Activated T-cell treated with anti-CD3 and anti-CD28 coated beads, Interleukin-2, amount 50 U/mL, for 48 hours (primary cell): Measurements from ENCODE around the gene INPP5D.

Source experiments
- DNase-seq, 2 experiments: peaks; one replicate each; pipeline ENCODE4 v3.0.0-alpha.2; 2020

The INPP5D gene

DNA sequence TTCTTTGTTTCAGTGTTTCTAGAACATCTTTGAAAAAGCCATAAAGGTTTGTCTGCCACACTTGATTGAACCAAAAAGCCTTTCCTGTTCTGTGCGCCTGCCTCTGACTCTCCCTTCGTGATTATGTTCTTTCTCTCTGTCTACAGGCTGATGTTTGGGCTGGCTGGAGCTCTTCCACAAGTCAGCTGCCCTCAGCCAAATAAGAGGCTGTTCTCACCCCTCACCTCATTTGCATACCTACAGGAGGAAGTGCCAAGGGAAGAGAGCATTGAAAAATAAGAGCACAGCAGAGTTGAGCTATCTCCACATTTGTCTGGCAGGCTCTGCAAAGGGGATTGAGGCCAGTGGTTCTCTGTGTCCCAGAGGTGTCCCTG is 15.8 kb downstream of the INPP5D start:
- peak in 1 of 2 experiments; percentile 32 for DNase-seq

DNA sequence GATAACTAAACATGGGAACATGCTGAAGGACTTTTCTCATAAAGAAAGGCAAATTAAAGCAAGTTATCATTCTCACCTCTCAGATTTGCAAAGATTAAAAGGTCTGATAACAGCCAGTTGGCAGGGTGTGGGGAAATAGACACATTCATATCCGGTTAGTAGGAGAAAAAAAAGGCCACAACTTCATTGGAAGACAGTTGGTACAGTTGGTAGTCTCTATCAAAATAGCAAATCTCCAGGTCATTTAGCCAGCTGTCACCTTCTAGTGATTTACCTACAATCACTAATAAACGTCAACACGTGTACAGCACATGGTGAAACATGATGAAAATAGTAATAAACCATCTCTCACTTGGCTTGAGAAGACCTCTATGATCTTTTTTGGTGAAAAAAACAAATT is 16.6 kb downstream of the INPP5D start:
- DNase-seq = peak in 1 of 2 experiments; percentile 15

DNA sequence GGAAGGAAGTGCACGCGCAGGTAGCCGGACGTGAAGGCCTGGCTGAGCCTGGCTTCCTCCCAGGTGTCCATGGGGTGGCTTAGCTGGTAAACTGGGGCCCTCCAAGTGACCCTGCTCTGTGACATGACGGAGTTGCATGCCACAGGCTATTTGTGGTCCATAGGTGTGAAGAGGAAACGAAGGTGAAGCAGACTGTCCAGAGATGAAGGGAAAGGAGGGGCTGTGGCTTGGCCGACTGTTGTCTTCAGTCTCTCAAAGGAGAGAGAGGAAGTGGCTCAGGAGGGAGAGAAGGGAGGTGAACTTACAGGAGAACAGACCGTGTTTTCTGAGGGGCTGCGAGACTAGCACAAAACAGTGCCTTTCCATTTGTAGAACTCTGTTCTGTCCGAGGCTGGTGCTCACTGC is 19.3 kb downstream of the INPP5D start:
- peak in 1 of 2 experiments; percentile 54 for DNase-seq

DNA sequence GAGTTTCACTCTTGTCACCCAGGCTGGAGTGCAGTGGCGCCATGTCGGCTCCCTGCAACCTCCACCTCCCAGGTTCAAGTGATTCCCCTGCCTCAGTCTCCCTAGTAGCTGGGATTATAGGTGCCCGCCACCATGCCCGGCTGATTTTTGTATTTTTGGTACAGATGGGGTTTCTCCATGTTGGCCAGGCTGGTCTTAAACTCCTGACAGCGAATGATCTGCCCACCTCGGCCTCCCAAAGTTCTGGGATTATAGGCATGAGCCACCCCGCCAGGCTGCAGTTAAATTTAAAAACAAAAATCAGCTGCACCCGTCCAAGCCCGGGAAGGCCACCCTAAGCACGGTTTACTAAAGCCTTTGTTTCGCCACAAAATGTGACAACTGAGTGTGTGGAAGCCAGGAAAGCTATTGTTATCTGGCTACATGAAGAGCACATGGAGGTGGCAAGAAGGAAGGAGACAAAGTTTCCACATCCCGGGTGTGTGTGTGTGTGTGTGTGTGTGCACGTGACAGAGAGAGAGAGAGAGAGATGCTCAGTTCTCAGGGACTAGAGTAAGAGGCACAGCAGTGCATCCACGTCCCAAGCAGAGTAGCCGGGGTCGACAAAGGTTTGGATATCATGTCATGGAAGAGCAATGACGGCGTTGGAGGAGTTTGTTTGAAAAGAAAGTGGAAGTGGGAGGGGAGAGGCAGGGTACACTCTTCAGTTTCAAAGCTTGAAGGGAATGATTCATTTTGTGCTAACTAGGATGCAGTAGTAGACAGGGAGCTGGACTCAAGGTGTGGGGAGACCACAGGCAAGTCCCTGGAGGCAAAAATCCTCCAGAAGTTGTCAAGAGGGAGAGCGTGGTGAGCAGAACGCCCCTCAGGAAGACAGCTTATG is 20.1 kb downstream of the INPP5D start:
- DNase-seq = peak in 1 of 2 experiments; percentile 53

DNA sequence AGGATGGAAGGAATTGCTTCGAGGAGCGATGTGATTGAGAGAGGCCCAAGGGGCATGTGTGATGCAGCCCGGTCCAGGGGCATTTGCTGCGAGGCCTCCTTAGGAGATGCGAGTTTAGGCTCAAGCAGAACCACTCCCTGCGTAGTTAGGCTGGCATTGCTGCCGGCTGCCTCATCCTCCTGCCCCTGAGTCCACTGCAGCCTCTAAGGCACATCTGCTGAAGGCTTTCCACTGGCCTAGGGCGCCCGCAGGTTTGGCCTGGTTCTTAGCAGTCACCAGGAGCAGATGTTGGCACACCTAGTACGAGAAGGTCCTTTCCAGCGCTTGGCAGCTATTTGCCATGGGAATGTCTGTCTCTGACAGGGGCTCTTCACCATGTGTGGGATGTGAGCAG is 20.7 kb downstream of the INPP5D start:
- peak in 1 of 2 experiments; percentile 54 for DNase-seq

DNA sequence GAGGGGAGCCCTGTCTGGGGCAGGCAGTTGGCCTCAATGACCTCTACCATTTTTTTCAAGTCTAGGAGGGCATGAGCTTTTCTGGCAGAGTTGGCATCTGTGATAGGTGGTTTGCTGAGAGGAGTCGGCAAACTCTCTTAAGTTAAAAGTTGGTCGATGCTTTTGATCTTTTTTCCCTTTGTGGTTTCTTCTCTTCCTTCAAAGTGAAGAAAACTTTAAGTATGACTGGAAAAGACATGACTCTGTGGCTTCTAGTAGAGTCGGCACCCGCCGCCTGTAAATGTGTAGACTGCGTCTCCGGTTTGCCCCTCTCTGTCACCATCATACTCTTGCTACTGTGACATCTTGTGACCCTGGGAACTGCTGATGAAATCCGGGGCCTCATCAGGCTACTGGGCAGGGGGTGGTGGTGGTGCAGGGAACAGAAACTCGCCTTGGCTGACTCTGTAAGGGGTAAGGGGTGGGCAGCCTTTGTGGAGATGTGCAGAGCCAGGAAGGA is 21.1 kb downstream of the INPP5D start:
- peak; percentile 75 to 77 for DNase-seq

DNA sequence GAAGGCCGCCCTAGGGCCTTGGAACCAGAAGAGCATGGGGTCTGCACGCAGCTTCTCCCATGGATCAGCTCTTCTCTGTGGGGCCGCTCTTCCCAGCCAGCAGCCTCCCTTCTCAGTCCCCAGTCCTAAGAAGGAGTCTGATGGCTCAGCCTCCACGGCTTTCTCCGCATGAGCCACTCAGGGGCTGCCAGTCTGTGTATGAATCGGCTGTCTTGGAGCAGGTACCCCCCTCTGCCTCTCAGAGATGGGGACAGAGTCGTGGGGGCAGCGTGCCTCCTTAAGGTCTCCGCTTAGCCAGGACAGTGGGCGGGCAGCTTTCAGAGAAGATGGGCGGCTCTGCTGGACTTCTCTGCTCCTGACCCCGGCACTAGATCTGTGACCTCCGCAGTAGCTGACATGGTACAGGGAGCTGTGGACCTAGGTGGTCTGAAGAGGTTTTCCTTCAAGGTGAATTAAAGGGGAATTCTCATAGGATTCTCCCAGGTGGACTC is 21.6 kb downstream of the INPP5D start:
- DNase-seq = peak in 1 of 2 experiments; percentile 41

DNA sequence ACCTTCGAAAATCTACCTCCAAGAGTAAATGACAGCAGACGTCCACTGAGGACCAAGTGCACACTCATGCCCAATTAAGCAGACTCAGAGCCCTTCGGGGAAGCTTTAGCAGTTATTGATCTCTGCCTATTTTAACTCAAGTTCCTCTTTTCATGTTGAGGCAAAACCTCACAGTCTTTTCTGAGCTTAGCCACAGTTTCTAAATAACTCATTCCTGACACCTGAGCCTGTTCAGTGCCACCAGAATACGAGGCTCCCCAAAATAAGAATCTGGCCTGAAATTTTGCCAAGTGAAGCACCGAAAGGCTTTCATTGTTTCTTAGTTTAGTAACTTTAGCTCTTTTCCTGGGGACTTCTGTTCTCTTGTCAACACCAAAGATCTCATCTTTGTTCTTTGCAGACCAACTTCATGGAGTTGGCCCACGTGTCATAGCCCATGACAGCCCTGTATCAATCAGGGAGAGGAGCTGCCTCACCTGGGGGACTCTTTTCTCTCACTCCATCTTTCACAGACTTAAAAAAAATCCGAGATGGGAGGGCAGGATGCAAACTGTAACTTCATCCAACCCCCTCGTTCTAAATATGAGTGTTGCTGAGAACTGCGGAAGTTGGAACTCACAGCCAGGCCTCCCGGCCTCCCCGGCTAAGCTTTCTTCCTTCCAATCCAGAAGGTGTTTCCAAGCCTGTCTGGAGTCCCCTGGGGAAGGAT is 22.2 kb downstream of the INPP5D start:
- peak in 1 of 2 experiments; percentile 43 for DNase-seq

DNA sequence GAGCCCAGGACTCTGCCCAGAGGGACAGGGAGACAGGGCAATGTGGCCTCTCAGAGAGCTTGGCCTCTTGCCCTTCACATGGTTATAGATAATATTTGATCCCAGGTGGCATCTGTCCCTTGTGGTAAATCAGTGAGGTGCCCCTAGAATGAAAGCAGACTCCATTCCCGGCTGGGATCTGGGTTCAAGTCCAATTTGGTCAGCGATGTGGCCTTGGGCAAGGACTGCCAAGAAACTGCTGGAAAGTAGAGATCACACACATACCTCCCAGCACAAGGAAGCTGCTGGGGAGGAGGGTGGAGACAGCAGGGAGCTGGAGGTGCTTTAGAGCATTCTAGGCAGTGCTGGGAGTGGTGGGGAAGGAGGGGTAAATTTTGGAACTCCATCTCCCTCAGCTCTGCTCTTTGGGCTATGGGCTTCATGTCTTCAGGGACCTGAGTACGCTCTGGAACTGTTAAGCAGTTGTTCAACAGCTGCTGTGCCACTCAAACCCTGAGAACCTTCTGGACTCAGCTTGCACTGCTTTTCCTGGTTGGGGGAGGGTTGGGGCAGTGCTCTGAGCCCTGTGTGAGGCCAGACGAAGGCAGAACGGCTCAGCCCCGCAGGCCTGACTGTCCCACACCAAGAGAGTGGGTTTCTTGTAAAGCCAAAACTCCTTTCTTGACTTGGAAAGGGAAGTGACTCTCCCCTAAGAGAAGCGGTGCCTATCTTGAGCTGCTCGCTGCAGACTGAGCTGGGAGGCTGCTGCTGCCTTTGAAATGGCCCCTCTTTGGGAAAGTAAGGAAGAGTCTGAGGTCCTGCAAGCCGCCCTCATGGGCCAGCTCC is 23.0 kb downstream of the INPP5D start:
- peak in 1 of 2 experiments; percentile 21 for DNase-seq

DNA sequence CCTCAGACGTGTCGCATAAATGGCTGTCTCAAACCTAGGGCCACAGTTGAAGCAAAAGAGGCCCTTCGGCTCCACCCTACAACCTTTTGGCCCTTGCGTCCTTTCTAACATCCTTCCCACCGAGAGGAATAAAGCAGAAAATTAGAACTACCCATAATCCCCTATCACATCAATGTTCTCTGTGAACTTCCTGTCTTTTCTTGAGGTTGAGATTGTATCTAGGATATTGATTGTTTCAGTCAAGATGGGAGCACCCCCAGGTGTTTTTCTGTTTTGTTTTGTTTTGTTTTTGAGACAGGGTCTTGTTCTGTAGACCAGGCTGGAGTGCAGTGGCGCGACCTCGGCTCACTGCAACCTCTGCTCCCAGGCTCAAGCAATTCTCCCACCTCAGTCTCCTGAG is 23.6 kb downstream of the INPP5D start:
- no peak for DNase-seq

DNA sequence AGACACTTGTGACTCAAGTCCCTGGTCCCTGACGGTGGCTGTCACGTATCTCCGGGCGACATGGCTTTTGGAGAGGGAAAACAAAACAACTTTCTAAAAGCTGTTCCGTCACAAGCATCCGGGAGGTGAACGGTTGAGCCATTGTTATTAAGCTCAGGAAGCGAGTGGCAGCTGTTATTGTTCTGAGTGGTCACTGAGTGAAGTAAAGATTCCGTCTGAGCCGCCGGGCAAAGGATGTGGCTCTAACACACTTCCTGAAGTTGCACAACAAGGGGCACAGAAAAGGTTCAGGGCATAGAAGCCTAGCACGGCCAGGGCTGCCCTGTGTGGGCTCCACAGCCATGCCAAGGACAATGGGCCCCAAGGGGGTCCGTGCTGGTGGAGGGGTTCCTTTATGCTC is 24.3 kb downstream of the INPP5D start:
- peak in 1 of 2 experiments; percentile 53 for DNase-seq

DNA sequence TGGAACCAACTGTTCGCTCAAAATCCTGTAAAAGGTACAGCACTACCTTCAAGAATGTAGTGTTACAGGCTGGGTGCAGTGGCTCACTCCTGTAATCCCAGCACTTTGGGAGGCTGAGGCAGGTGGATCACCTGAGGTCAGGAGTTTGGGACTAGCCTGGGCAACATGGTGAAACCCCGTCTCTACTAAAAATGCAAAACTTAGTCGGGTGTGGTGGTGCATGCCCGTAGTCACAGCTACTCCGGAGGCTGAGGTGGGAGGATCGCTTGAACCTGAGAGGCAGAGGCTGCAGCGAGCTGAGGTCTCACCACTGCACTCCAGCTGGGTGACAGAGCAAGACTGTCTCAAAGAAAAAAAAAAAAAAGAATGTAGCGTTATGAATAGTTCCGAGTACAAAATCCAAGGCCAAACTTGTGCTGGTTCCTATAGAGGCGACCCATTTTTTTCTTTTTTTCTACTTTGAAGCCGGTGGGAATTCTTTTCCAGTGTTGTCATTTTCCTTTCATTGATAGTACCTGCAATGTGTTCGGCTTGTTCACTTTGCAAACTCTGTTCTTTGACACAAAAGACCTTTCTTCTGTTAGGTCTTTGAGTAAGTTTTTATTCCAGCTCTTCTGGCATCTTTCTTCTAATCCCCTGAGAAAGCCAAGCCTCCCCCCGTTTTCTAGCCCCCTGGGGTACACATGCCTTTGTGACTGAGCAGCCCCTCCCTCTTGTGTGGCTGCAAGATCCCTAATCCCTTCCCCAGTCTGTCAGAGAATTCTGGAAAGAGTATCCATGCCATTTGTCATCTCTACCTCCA is 25.1 kb downstream of the INPP5D start:
- peak in 1 of 2 experiments; percentile 25 for DNase-seq

DNA sequence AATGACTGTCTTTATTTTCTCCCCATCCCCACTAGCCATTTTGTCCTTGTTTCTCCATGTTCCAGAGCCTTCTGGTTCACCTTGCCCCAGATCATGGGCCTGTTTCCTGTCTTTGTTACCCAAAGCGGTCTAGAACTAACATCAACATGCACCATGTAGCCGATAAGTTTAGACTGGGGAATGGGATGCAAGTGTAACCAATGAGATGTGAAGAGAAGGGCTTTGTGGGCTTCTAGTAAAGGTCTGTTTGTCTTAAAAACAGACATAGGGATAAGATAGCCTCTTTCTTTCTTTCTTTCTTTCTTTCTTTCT is 25.7 kb downstream of the INPP5D start:
- peak in 1 of 2 experiments; percentile 13 for DNase-seq

DNA sequence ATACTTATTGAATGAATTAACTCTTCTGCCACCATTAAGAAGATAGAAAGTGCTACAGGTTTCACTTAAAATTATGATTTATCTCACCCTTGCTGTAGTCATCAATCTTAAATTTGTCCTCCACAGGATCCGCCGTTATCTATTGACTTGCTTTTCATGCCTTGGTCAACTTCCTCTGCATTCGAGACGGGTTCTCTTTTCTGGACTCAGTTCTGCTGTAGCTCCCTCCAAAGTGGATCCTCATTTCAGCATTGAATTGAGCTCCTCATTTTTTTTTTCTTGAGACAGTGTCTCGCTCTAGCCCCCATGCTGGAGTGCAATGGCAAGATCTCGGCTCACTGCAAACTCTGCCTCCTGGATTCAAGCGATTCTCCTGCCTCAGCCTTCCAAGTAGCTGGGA is 27.6 kb downstream of the INPP5D start:
- no peak for DNase-seq

DNA sequence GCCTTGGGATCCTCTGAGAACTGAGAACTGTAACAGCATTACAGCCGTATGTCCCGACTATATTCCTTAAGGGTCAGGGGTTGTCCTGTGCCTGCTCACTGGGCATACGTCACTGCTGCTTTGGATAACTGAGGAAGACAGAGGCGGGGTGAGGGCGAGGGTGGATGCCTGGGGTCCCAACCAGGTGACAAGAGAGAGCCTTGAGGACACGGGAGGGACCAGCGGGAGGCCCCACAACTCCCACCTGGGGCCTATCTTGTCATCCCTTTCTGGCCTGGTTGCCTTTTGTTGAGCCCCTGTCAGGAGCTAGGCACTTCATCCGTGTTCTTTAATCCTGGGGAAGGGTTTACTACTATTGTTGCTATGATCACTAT is 28.8 kb downstream of the INPP5D start:
- peak in 1 of 2 experiments; percentile 10 for DNase-seq

DNA sequence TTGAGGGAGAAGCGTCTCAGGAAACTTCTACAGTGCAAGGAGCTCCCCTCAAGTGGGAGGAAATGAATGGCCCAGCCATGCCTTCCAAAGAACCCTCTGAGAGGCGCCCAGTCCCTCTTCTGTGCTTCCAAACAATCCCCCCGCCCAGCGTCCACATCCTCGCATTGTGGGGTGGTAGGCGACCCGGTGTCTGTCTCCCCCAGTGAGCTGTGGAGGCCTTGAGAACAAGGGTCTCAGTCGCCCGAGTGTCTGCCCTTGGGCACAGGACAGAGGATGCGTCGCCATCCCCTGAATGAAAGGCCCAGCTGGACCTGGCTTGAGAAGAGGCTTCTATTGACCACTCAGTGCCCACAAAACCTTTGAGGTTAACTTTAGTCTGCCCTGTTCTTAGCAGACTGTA is 29.7 kb downstream of the INPP5D start:
- peak in 1 of 2 experiments; percentile 13 for DNase-seq

DNA sequence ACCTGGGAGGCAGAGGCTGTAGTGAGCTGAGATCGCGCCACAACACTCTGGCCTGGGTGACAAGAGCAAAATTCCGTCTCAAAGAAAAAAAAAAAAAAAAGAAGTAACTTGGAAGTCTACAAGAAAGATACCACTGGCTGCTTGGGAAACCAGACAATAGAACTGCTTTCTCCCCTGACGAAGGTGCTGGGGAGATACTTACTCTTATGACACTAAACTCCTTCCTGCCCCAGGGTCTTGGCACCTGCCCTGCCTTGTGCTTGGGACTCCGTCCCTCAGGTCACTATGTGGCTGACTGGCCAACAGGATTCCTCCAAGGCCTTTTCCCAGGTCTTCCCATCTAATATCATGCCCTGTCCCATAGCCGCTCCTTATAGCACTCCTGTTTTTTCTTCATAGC is 30.7 kb downstream of the INPP5D start:
- no peak for DNase-seq

DNA sequence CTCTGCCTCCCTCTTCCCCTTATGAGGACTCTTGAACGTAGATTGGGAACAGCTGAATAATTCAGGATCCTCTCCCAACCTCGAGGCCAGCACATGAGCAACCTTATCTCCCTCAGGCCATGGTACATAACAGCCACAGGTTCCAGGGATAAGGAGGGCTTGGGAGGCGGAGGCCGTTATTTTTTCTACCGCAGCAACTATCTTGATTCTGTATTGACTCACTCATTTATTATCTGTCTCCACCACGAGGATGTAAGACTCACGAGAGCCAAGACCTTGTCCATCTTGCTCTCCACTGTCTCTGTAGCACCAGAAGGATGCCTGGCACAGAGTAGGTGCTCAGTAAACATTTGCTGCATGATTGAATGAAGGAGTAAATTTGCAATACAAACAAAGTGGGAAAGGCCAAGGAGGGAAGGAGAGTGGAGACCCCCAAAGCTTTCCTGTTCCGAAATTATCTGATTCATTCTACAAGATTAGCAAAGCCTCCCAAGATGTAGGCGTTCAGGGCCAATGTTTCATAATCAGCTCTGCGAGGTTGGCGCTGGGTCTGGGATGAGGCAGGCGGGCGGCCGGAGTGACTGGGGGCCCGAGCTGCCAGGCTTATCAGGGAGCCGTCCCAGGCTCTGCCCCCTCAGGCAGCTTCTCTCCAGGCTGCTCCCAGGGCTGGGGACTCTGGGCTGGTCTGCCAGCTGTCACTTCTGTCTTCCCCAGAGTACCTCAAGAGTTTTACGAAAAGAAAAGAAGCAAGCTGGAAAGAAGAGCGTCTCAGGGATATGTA is 31.6 kb downstream of the INPP5D start:
- DNase-seq = peak in 1 of 2 experiments; percentile 11

DNA sequence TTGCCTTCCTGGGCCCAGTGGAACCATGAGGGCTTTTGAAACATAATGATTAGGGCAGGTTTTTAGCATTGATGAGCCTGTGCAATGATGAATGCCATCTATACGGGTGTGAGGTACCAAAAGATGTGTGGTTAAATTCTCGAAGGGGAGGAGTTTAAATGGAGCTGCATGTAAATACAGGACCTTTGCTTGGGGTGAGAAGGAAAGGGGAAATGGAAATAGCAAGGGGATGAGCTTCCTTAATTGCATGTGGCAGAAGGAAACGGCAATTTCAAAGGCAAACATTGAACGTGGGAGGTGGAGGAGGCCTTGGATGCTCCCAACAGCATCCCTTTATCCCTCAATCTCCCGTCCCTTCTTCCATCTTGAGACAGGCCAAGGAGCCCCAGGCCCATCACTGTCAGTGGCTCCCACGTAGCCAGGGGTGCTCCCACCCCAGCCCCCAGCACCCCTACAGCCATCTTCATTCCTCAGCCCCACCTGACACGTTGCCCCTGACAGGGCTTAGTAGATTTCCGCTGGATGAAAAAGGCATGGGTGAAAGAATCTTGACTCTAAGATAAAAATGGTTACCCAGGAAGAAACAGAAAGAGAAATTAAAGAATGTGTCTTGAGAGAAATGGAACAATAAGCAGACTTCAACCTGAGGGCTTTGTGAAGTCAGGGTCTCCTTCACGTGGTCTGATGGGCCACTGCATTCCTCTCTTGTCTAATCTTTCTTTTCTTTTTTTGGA is 32.5 kb downstream of the INPP5D start:
- peak in 1 of 2 experiments; percentile 3 for DNase-seq

DNA sequence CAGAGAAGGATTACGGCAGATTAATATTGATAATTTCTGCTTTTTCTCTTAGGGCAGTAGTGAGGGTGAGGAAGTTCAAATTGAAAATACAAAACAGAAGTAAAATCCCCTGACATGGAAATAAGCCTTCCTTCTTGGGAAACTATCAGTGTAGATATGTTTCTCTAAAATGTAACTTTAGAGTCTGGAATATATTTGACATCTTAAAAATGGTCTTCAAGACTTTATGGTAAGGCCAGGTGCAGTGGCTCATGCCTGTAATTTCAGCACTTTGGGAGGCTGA is 33.0 kb downstream of the INPP5D start:
- no peak for DNase-seq

DNA sequence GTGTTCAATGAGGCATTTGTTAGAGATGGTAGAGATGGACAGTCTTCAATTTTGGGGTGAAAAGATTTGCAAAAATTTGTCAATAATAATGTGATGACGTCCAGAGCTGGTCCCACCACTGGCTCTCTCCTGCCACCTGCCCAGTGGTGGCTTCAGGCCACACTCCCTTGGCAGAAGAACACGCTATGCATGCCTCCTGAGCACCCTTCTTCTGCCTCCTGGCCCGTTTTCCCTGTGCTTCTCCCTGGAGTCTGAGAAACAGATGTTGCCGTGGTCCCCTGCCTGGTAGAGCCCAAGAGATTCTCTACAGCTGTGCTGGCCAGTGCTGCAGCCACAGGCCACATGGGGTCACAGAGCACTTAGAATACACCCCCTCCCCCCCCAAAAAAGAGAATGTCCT is 33.6 kb downstream of the INPP5D start:
- peak in 1 of 2 experiments; percentile 4 for DNase-seq
